ENCODE measurements around the gene CACNG7.

The CACNG7 gene

GRCh38 chr19:53873773-53874605 is 35.1 kb upstream of the CACNG7 start:
- H3K9me3 Mint-ChIP-seq = no peaks in the 10 kb centered on the region
- DNase-seq (no peak), ATAC-seq (no peak)
- H3K4me1 Mint-ChIP-seq = peaks cover 69% of the 10 kb centered on the region
- peaks cover 35% of the 10 kb centered on the region for H3K36me3 Mint-ChIP-seq (ENCODE audit: low read depth)
- H3K27ac Mint-ChIP-seq = peak overlapping the region; percentile 74
- H3K4me3 Mint-ChIP-seq = peak overlapping the region; percentile 7
- H3K27me3 Mint-ChIP-seq = no peaks in the 10 kb centered on the region

- H3K9me3 Mint-ChIP-seq = no peaks in the 10 kb centered on the region
- no peaks in the 10 kb centered on the region for H3K27me3 Mint-ChIP-seq
- peaks cover 69% of the 10 kb centered on the region for H3K4me1 Mint-ChIP-seq
- ATAC-seq = no peak
- H3K27ac Mint-ChIP-seq = peak overlapping the region; percentile 74
- peak overlapping the region; percentile 7 for H3K4me3 Mint-ChIP-seq
- DNase-seq = no peak
- peaks cover 35% of the 10 kb centered on the region for H3K36me3 Mint-ChIP-seq (ENCODE audit: low read depth)
These were observed 34.5 kb upstream of the CACNG7 start for GRCh38 chr19:53874606-53874990.

GRCh38 chr19:53875602-53876325 is 33.3 kb upstream of the CACNG7 start:
- H3K27me3 Mint-ChIP-seq = no peaks in the 10 kb centered on the region
- no peaks in the 10 kb centered on the region for H3K9me3 Mint-ChIP-seq
- peaks cover 35% of the 10 kb centered on the region for H3K36me3 Mint-ChIP-seq (ENCODE audit: low read depth)
- DNase-seq (no peak), ATAC-seq (no peak)
- H3K4me3 Mint-ChIP-seq = no peak overlapping the region
- H3K4me1 Mint-ChIP-seq = peaks cover 64% of the 10 kb centered on the region
- peak overlapping the region; percentile 39 for H3K27ac Mint-ChIP-seq

DNA sequence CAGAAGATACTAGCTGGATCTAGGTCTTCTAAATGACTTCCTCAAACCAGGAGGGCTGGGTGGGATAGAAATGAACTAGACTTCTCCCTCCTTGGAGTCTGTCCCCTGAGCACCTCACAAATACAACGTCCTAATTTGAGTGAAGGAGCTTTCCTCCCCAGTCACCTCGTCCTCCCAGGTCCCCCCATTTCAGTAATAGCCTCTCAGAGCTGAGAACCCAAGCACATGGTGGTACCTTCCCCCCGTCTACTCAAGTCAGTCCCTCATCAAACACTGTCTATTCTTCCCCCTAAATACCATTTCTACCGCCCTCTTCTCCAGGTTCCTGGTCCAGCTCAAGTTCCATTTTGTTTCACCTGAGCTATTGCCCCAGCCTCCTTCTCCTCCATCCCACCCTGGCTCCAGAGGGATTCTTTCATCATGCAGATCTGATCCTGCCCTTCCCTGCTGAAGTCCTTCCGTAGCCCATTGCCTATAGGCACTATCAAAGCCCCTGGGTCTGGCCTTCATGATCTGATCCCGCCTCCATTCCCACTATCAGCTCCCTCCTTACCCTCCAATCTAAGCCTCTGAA is 32.3 kb upstream of the CACNG7 start:
- no peaks in the 10 kb centered on the region for H3K27me3 Mint-ChIP-seq
- DNase-seq (no peak), ATAC-seq (no peak)
- H3K36me3 Mint-ChIP-seq (ENCODE audit: low read depth) = peaks cover 29% of the 10 kb centered on the region
- H3K4me1 Mint-ChIP-seq = peaks cover 56% of the 10 kb centered on the region
- H3K9me3 Mint-ChIP-seq = no peaks in the 10 kb centered on the region
- no peak overlapping the region for H3K27ac Mint-ChIP-seq
- no peak overlapping the region for H3K4me3 Mint-ChIP-seq

- Mint-ChIP-seq H3K36me3 (ENCODE audit: low read depth) (peaks cover 29% of the 10 kb centered on the region), H3K9me3 (no peaks in the 10 kb centered on the region), H3K4me1 (peaks cover 56% of the 10 kb centered on the region), H3K27ac (no peak overlapping the region), H3K4me3 (peak overlapping the region; percentile 22), H3K27me3 (no peaks in the 10 kb centered on the region)
- no peak for ATAC-seq
- no peak for DNase-seq
These were observed 31.7 kb upstream of the CACNG7 start for GRCh38 chr19:53877361-53877766.

GRCh38 chr19:53878776-53879139 is 30.3 kb upstream of the CACNG7 start:
- Mint-ChIP-seq H3K4me1 (peaks cover 49% of the 10 kb centered on the region), H3K4me3 (no peak overlapping the region), H3K27ac (peak overlapping the region; percentile 9), H3K27me3 (peaks cover 11% of the 10 kb centered on the region), H3K36me3 (ENCODE audit: low read depth) (peaks cover 19% of the 10 kb centered on the region), H3K9me3 (no peaks in the 10 kb centered on the region)
- DNase-seq (no peak), ATAC-seq (no peak)

- Mint-ChIP-seq H3K27me3 (peaks cover 14% of the 10 kb centered on the region), H3K4me1 (peaks cover 45% of the 10 kb centered on the region), H3K27ac (peak overlapping the region; percentile 9), H3K9me3 (no peaks in the 10 kb centered on the region), H3K4me3 (no peak overlapping the region), H3K36me3 (ENCODE audit: low read depth) (peaks cover 13% of the 10 kb centered on the region)
- DNase-seq (peak; percentile 87), ATAC-seq (peak; percentile 87)
These were observed 29.7 kb upstream of the CACNG7 start for GRCh38 chr19:53879140-53880081.

DNA sequence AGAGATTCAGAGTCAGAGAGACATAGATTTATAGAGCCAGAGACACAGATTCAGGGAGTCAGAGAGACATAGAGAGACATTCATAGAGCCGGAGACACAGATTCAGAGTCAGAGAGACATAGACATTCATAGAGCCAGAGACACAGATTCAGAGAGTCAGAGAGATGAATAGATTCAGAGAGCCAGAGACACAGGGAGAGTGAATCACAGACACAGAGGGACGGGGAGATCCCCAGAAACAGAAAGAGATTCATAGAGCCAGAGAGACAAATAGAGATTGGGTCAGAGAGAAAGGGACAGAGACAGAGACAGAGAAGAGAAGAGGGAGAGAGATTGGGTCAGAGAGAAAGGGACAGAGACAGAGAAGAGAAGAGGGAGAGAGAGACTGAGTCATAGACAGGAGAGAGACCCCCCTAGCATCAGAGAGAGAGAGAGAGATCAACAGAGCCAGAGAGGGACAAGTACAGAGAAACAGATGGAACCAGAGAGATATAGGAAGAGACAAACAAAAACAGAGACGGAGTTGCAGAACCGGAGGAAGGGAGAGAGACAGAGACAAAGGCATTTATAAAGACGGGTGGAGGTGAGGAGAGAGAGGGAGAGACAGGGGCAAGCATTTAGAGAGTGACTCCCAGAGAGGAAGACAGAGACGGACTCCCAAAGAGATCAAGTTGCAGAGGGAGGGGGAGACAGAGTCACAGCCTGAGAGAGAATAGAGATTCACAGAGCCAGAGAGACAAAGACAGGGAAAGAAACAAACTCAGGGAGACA is 28.2 kb upstream of the CACNG7 start:
- Mint-ChIP-seq H3K4me3 (no peak overlapping the region), H3K27ac (no peak overlapping the region), H3K9me3 (no peaks in the 10 kb centered on the region), H3K36me3 (ENCODE audit: low read depth) (peaks cover 4% of the 10 kb centered on the region), H3K27me3 (peaks cover 24% of the 10 kb centered on the region), H3K4me1 (peaks cover 32% of the 10 kb centered on the region)
- ATAC-seq (no peak), DNase-seq (no peak)

DNA sequence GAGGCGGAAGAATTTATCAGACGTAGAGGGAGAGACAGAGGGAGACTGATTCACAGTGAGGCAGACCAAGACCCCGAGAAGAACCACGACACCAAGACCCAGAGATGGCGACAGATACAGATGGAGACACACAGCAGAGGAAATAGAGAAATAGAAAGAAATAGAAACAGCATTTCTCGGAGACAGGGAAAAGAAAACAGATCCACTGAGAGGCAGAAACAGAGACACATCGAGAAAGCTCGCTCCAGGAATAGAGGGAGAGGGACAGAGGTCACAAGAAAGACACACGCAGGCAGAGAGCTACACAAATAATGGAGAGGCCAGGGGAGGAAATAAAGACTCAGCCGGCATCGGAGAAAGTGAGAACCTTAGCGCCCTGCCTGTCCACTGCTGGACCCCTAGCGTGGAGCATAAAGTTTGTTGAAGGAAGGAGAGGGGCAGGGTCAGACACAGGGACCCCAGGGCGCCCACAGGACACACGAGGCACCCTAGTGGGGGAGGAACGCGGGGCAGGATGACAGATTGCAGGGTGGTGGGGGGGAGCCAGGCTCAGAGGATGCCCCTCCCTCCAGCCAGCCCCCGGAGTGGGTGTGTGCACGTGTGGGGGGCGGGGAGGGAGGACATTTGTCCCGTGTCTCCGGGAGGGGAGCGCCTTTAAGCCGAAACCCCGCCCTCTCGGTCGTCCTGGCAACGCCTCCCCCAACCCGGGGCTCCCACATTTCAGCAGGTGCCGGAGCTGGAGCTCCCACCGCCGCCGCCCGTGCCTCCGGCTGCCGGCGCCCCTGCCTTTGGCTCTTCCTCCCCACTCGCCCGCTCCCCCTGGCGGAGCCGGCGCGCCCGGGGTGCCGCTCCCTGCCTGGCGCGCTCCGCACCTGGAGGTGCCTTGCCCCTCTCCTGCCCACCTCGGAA is 27.3 kb upstream of the CACNG7 start, which contains the start of gene PRKCG:
TSS of gene PRKCG (plus strand) at position 716 of the 909 bp plus-strand sequence. CDS start 298 bp downstream, outside the sequence.
- Mint-ChIP-seq H3K4me3 (no peak within 1 kb of the TSS), H3K36me3 (ENCODE audit: low read depth) (peaks cover 2% of the 10 kb centered on the region)

DNA sequence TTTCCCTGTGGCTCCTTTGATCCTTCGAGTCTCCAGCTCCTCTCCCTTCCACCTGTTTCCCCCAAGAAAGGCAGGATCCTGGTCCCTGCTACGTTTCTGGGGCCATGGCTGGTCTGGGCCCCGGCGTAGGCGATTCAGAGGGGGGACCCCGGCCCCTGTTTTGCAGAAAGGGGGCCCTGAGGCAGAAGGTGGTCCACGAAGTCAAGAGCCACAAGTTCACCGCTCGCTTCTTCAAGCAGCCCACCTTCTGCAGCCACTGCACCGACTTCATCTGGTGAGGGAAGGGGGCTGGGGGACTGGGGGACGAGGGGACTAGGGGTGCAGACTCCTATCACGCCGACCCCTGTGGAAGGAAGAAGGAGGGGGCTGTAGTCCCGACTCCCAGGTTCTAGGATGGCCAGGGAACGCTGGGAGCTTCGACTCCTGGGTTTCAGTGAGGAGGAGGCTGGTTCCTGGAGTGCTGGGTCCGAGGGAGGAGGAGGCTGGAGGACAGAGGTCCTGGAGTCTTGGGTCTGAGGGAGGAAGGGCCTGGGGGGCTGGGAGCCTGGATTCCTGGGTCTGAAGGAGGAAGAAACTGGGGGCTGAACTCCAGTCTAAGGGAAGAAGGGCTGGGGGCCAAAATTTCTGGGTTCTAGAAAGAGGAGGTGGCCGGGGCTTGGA is 26.6 kb upstream of the CACNG7 start:
- Mint-ChIP-seq H3K27me3 (peaks cover 24% of the 10 kb centered on the region), H3K9me3 (no peaks in the 10 kb centered on the region), H3K27ac (no peak overlapping the region), H3K4me1 (peaks cover 16% of the 10 kb centered on the region), H3K4me3 (no peak overlapping the region), H3K36me3 (ENCODE audit: low read depth) (no peaks in the 10 kb centered on the region)
- no peak for ATAC-seq
- DNase-seq = no peak

More for the DNA sequence above, 27.3 kb upstream of the CACNG7 start, which contains the start of gene PRKCG:
- Mint-ChIP-seq H3K27me3 (peaks cover 24% of the 10 kb centered on the region), H3K27ac (no peak within 1 kb of the TSS), H3K9me3 (no peaks in the 10 kb centered on the region), H3K4me1 (peaks cover 24% of the 10 kb centered on the region)
- ATAC-seq (peak; percentile 34), DNase-seq (peak; percentile 63)

DNA sequence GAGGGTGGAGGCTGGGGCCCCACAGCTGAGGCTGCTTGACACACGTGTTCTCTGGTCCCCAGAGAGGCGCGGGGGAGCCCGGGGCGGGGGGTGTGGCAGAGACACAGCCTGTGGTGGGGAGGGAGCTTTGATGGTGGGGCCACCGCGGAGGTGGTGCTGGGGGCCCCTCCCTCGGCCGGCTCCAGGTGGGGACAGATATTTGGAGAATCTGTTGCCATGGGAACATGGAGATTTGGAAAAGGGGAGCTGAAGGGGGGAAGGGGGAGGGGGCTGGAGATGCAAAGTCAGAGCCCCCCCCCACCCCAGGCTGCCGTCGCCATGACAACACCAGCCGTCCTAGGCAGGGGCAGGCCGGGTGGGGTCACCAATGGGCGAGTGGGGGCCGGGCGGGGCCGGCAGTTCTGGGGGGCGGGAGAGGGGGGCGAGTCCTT is 25.8 kb upstream of the CACNG7 start:
- peaks cover 11% of the 10 kb centered on the region for H3K4me1 Mint-ChIP-seq

GRCh38 chr19:53883741-53884140 is 25.3 kb upstream of the CACNG7 start:
- H3K36me3 Mint-ChIP-seq (ENCODE audit: low read depth) = no peaks in the 10 kb centered on the region

More for the DNA sequence above, 25.8 kb upstream of the CACNG7 start:
- Mint-ChIP-seq H3K36me3 (ENCODE audit: low read depth) (no peaks in the 10 kb centered on the region), H3K27me3 (peaks cover 24% of the 10 kb centered on the region), H3K27ac (no peak overlapping the region), H3K4me3 (no peak overlapping the region), H3K9me3 (no peaks in the 10 kb centered on the region)
- ATAC-seq = no peak
- no peak for DNase-seq

More at GRCh38 chr19:53883741-53884140, 25.3 kb upstream of the CACNG7 start:
- Mint-ChIP-seq H3K27me3 (peaks cover 24% of the 10 kb centered on the region), H3K4me3 (no peak overlapping the region), H3K27ac (no peak overlapping the region), H3K4me1 (peaks cover 9% of the 10 kb centered on the region), H3K9me3 (no peaks in the 10 kb centered on the region)
- DNase-seq (no peak), ATAC-seq (no peak)

Data from activated naive CD8-positive, alpha-beta T cell treated with anti-CD3 and anti-CD28 coated beads, Interleukin-2, amount 50 U/mL, for 24 hours (primary cell).